GM13976 (cell line): ENCODE measurements around the gene LACTB.

Experiments
- DNase-seq: peaks from one replicate; pipeline ENCODE4 v3.0.0; 2012; ENCODE audit warnings: low spot score
- CTCF ChIP-seq: IDR thresholded peaks from 2 replicates; pipeline ENCODE4 v1.5.1; 2012; ENCODE audit warnings: borderline replicate concordance, mild to moderate bottlenecking; ENCODE audit not compliant: insufficient read depth; ENCODE audit errors: extremely low read depth, missing control alignments, control extremely low read depth
- in situ Hi-C: fragments of 300-500 bp; cut with MboI; formaldehyde crosslinking; loops from one replicate; pipeline ENCODE4 v1.12.0; 2022; ENCODE audit warnings: low sequenced_read_pairs, mixed read lengths, inconsistent platforms; ENCODE audit not compliant: unreplicated experiment

The LACTB gene

DNA sequence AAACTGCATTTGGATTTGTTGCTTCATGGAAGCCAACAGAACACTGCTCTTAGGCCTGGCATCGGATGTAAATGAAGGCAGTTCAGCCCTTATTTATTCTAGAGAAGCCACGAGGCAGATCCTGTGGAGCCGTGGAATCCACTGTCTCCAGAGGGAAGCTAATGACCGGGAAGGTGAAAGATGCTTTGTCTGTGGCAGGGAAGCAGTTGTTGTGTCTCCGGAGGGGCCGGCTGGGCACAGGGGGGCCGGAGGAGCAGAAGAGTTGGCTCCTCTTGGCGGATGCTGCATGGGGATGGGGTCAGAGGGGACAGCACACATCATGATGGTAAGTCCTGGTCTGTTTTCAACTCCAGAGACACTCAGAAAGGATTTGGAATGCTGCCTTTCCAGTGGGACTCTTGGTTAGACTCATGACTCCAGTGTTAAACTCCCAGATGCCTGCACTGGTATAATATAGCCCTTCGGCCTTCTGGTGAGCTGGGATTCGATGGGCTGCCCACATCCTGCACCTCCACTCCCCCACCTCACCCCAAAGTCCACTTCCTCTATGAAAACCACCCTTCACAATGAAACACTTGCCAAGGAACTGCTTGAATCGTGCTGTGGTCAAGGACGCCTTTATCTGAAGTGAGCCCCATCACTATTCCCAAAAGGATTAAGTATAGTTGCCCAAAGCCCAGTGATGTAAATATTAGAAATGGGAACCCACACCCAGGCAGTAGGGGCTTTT is 45.5 kb upstream of the LACTB start:
- in situ Hi-C loops = no loop called here
- no peak for DNase-seq

GRCh38 chr15:63076714-63077046 is 45.0 kb upstream of the LACTB start:
- no peak for TF ChIP-seq CTCF
- in situ Hi-C loops = no loop called here
- DNase-seq = no peak

More for the DNA sequence above, 45.5 kb upstream of the LACTB start:
- TF ChIP-seq CTCF = no peak

DNA sequence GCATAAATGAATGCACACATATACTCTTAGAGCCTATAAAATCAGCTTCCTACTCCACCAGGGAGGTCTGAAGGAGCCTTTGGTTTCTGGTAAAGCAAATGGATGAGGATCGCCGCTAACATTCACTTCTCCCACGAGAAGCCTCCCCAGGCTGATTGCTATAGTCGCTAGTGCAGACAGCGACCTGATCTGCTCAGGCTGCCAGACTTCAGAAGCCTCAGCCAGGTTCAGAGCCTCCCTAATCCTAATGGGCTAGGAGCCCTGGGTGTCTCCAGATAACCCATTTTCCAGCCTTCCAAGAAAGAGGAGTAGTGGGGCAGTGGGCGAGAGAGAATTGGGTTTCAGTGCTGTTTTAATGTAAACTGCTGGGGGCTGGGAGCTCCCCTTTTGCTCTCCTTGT is 43.7 kb upstream of the LACTB start:
- in situ Hi-C loops = no loop called here
- DNase-seq = no peak
- TF ChIP-seq CTCF = no peak

GRCh38 chr15:63079947-63080626 is 41.6 kb upstream of the LACTB start:
- in situ Hi-C loops = no loop called here
- TF ChIP-seq CTCF = no peak
- no peak for DNase-seq

- in situ Hi-C loops = no loop called here
- no peak for DNase-seq
- no peak for TF ChIP-seq CTCF
Observed at GRCh38 chr15:63080634-63081250, 40.9 kb upstream of the LACTB start.

DNA sequence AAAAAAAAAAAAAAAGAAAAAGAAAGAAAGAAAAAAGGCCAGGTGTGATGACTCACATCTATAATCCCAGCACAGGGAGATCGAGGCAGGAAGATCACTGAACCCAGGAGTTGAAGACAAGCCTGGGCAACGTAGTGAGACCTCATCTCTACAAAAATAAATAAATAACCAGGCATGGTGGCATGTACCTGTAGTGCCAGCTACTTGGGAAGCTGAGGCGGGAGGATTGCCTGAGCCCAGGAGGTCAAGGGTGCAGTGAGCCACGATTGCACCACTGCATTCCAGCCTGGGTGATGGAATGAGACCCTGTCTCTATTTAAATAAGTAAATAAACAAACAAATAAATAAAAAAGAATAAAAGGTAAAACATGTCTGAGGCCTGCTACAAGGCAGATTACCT is 39.3 kb upstream of the LACTB start:
- TF ChIP-seq CTCF = no peak
- no peak for DNase-seq
- in situ Hi-C loops = no loop called here
